Measurements from ENCODE around the gene SIGLEC8. TPM values are rescaled to one million over a fixed set of nuclear protein-coding genes. Genes with fewer than 3 reads are reported as not detected.

Gene SIGLEC8
- total RNA-seq, 1 experiment from 2014 or later = not detected

GRCh38 chr19:51427201-51427600 lies 31.1 kb downstream of the SIGLEC8 start (continued):
- TF ChIP-seq, protein P1, sequence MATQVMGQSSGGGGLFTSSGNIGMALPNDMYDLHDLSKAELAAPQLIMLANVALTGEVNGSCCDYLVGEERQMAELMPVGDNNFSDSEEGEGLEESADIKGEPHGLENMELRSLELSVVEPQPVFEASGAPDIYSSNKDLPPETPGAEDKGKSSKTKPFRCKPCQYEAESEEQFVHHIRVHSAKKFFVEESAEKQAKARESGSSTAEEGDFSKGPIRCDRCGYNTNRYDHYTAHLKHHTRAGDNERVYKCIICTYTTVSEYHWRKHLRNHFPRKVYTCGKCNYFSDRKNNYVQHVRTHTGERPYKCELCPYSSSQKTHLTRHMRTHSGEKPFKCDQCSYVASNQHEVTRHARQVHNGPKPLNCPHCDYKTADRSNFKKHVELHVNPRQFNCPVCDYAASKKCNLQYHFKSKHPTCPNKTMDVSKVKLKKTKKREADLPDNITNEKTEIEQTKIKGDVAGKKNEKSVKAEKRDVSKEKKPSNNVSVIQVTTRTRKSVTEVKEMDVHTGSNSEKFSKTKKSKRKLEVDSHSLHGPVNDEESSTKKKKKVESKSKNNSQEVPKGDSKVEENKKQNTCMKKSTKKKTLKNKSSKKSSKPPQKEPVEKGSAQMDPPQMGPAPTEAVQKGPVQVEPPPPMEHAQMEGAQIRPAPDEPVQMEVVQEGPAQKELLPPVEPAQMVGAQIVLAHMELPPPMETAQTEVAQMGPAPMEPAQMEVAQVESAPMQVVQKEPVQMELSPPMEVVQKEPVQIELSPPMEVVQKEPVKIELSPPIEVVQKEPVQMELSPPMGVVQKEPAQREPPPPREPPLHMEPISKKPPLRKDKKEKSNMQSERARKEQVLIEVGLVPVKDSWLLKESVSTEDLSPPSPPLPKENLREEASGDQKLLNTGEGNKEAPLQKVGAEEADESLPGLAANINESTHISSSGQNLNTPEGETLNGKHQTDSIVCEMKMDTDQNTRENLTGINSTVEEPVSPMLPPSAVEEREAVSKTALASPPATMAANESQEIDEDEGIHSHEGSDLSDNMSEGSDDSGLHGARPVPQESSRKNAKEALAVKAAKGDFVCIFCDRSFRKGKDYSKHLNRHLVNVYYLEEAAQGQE (IDR thresholded peaks at IDR 0.05; ENCODE audit: low read depth) = no peak
- TF ChIP-seq CEBPB (IDR thresholded peaks at IDR 0.05; ENCODE audit: low read depth) (no peak), SP1 (IDR thresholded peaks at IDR 0.05; ENCODE audit: low read depth) (no peak), SRF (IDR thresholded peaks at IDR 0.05; ENCODE audit: low read depth) (no peak), TCF7L2 (IDR thresholded peaks at IDR 0.05; ENCODE audit: borderline replicate concordance, extremely low read depth, insufficient read depth, insufficient read length) (no peak), ATF3 (IDR thresholded peaks at IDR 0.05) (no peak)
- TF ChIP-seq, protein P2, sequence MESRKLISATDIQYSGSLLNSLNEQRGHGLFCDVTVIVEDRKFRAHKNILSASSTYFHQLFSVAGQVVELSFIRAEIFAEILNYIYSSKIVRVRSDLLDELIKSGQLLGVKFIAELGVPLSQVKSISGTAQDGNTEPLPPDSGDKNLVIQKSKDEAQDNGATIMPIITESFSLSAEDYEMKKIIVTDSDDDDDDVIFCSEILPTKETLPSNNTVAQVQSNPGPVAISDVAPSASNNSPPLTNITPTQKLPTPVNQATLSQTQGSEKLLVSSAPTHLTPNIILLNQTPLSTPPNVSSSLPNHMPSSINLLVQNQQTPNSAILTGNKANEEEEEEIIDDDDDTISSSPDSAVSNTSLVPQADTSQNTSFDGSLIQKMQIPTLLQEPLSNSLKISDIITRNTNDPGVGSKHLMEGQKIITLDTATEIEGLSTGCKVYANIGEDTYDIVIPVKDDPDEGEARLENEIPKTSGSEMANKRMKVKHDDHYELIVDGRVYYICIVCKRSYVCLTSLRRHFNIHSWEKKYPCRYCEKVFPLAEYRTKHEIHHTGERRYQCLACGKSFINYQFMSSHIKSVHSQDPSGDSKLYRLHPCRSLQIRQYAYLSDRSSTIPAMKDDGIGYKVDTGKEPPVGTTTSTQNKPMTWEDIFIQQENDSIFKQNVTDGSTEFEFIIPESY (IDR thresholded peaks at IDR 0.05; ENCODE audit: extremely low read depth, insufficient replicate concordance, low read length) = no peak

DNA sequence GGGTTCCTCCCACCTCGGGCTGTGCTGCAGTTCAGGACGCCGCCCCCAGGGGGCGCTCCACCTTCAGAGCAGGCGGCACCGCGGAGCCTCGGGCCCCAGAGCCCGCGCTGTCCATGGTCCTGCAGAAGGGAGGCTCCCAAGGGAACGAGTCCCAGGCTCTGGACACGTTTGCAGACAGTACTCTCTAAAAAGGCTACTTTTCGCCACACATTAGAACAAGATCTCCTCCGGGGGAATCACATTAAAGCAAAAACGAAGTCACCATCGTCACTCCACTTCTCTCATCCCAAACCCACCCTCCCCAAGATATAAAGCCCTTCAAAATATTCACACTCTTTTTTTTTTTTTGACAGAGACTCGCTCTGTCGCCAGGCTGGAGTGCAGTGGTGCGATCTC lies 36.2 kb downstream of the SIGLEC8 start:
- no peak overlapping the region for H3K9ac ChIP-seq (ENCODE audit: low read length)
- no peaks in the 10 kb centered on the region for H3K36me3 ChIP-seq (ENCODE audit: control insufficient read depth in 1 of 2, insufficient read depth in 2 of 2, low read length in 2 of 2)
- H3K9me2 ChIP-seq (ENCODE audit: insufficient read depth) = no peaks in the 10 kb centered on the region
- H3K27ac ChIP-seq (ENCODE audit: low read depth, low read length) = no peak overlapping the region
- H3K4me1 ChIP-seq (ENCODE audit: control insufficient read depth in 1 of 2, insufficient read depth in 2 of 2, low read length in 2 of 2) = no peaks in the 10 kb centered on the region; a peak in 1 of 4 replicates
- H3K79me2 ChIP-seq (ENCODE audit: insufficient read depth, low read length) = no peaks in the 10 kb centered on the region
- intact Hi-C loops (cut with micrococcal nuclease) = loop anchor here (5.0 kb wide), 2 partner anchors 130 to 235 kb away; no protein-coding TSS in a partner anchor
- RAD21 ChIA-PET (ENCODE audit: low non-redundant PET in 1 of 2, low total read pairs in 2 of 2, uncharacterized antibody in 2 of 2, unreplicated experiment in 2 of 2) = interaction anchor here in 1 of 2 experiments (1.1 kb wide), 1 partner anchor 235 kb away, joined by 3 read pairs; no protein-coding TSS in a partner anchor
- ATAC-seq (peak; percentile 96), DNase-seq (ENCODE audit: low read depth, low spot score) (peak; percentile 56)
- BruUV-seq (replicated peaks) = no TSS peak
- peaks cover 16% of the 10 kb centered on the region; the same call in 1 of the 2 replicates for H3K27me3 ChIP-seq (ENCODE audit: insufficient read depth, low read length)
- POLR2A ChIA-PET = no interaction called here
- CTCF ChIA-PET = interaction anchor here (0.7 to 2.7 kb wide), 11 partner anchors 11 to 239 kb away, joined by 3 to 22 read pairs (median 4); no protein-coding TSS in a partner anchor
- no peak overlapping the region for H3K4me2 ChIP-seq (ENCODE audit: low read length)
- no peaks in the 10 kb centered on the region for H3K9me3 ChIP-seq (ENCODE audit: control insufficient read depth in 1 of 2, insufficient read depth in 1 of 2, low read depth in 1 of 2, low read length in 2 of 2)
- H4K20me1 ChIP-seq (ENCODE audit: insufficient read depth) = no peaks in the 10 kb centered on the region
- no peak overlapping the region for H3K4me3 ChIP-seq (replicated peaks in 1 of 2; ENCODE audit: low read depth in 1 of 2, low read length in 2 of 2)
- H2AFZ ChIP-seq (ENCODE audit: low read depth, low read length, poor library complexity, severe bottlenecking) = no peak overlapping the region
- TF ChIP-seq ZNF274 (IDR thresholded peaks at IDR 0.05; ENCODE audit: low read depth, low read length) (no peak), POLR2AphosphoS5 (IDR thresholded peaks at IDR 0.05; ENCODE audit: low read depth, low read length) (0 out of 2 replicates have a peak, but pooled peaks have one; percentile 25), EZH2phosphoT487 (IDR thresholded peaks at IDR 0.05; ENCODE audit: borderline replicate concordance) (no peak), JUND (IDR thresholded peaks at IDR 0.05) (no peak), ZFX (IDR thresholded peaks at IDR 0.05) (no peak), EZH2 (IDR thresholded peaks at IDR 0.05) (no peak), SP1 (IDR thresholded peaks at IDR 0.05; ENCODE audit: low read depth) (no peak), RAD21 (IDR thresholded peaks at IDR 0.05; ENCODE audit: low read depth) (peak; percentile 81), FOSL1 (IDR thresholded peaks at IDR 0.05; ENCODE audit: low read depth) (no peak), MAX (IDR thresholded peaks at IDR 0.05) (peak; percentile 42; the same call in 1 of the 2 replicates), TCF7L2 (IDR thresholded peaks at IDR 0.05; ENCODE audit: borderline replicate concordance, extremely low read depth, insufficient read depth, insufficient read length) (peak; percentile 61), ATF3 (IDR thresholded peaks at IDR 0.05) (no peak), ELF1 (IDR thresholded peaks at IDR 0.05; ENCODE audit: borderline replicate concordance, low read depth) (no peak), CEBPB (IDR thresholded peaks at IDR 0.05; ENCODE audit: low read depth) (no peak), CBX3 (IDR thresholded peaks at IDR 0.05; ENCODE audit: low read depth) (0 out of 2 replicates have a peak, but pooled peaks have one; percentile 65), SIN3A (IDR thresholded peaks at IDR 0.05; ENCODE audit: low read depth) (peak; percentile 44; the same call in 1 of the 2 replicates)
